Measurements from ENCODE around the gene LARGE1.

- TF ChIP-seq POLR2A (IDR thresholded peaks at IDR 0.05; ENCODE audit: extremely low read depth, insufficient read length) = no peak
- no peak for TF ChIP-seq CTCF (IDR thresholded peaks at IDR 0.05; ENCODE audit: low read depth, low read length)
Measured at GRCh38 chr22:33867118-33867866, 53.0 kb downstream of the LARGE1 start.

Data from NB4 (cell line).